Psoas muscle (tissue), 8 donors: Measurements from ENCODE around the gene MSANTD7. TPM values are rescaled to one million over a fixed set of nuclear protein-coding genes. Genes with fewer than 3 reads are reported as not detected.
"Not testable (repeated sequence)": the region's sequence is repeated elsewhere in the genome, so short reads cannot be mapped to it uniquely, and the experiment has no call there.

ENCODE experiments used
- ATAC-seq, 4 donors: fragments of 200-7000 bp; cut with Tn5 transposase; one replicate each; pipeline ENCODE4 v1.9.1; 2020; ENCODE audit warnings: moderate library complexity in 3 of 4, mild to moderate bottlenecking in 2 of 4
- DNase-seq, 2 donors: peaks; one replicate each; pipeline ENCODE4 v3.0.0-alpha.2; 2020
- H3K27ac ChIP-seq: fragments of 200-600 bp; one replicate; pipeline ENCODE4 v1.8.0; 2022
- H3K27me3 ChIP-seq, 3 donors: fragments of 200-600 bp in 1 of 3; one replicate each; pipeline versions ENCODE4 v1.6.1 to v1.8.0; 2013 to 2022; ENCODE audit warnings: low read length in 2 of 3, mild to moderate bottlenecking in 2 of 3, moderate library complexity in 1 of 3; ENCODE audit not compliant: insufficient read depth in 3 of 3
- H3K36me3 ChIP-seq, 2 donors: fragments of 200-600 bp in 1 of 2; one replicate each; pipeline versions ENCODE4 v1.6.1 to v1.8.0; 2013 to 2022; ENCODE audit warnings: low read depth in 1 of 2, mild to moderate bottlenecking in 1 of 2, moderate library complexity in 1 of 2; ENCODE audit not compliant: insufficient read depth in 1 of 2
- H3K4me1 ChIP-seq: fragments of 200-600 bp; one replicate; pipeline ENCODE4 v1.8.0; 2022
- H3K4me3 ChIP-seq: fragments of 200-600 bp; one replicate; pipeline ENCODE4 v1.8.0; 2022; ENCODE audit warnings: mild to moderate bottlenecking
- H3K9me3 ChIP-seq: fragments of 200-600 bp; one replicate; pipeline ENCODE4 v1.8.0; 2022
- WGBS, 3 donors: extraction: QIAGEN DNeasy Blood & Tissue Kit; methylation state at CpG; one replicate each; pipeline versions ENCODE4 v1.1.6 to v1.1.7; 2013; 5-methylcytosine and 5-hydroxymethylcytosine counted together
- intact Hi-C, 2 donors: fragments of 100-400 bp; cut with DNase I; formaldehyde crosslinking; loops; one replicate each; pipeline versions ENCODE4 v1.11.0 to v1.14.2; 2022
- polyA plus RNA-seq, 3 donors: library from polyadenylated mRNA; stranded (reverse); fragments of 200-250 nt; gene quantifications; one replicate each; pipeline ENCODE4 v1.2.3, GENCODE V29; 2013
- total RNA-seq, 4 donors: library from RNA; stranded (reverse); fragmentation: NEBNext Ultra II Directional in 2 of 4; extraction: Animal tissue kit (Norgen Biotek cat#: 25700) in 2 of 4; gene quantifications; one replicate each; pipeline versions ENCODE4 v1.2.1 to v1.2.4, GENCODE V29; 2021 to 2023
- TF ChIP-seq, protein P1 (sequence below): fragments of 200-600 bp; IDR thresholded peaks from one replicate; pipeline ENCODE4 v1.8.0; 2022; ENCODE audit warnings: antibody characterized with exemption
- donor health status: healthy with polysubstance abuse.
- donor health status: DM: no; HTN: no; CAD: no; lungs with moderate emphysema.
- donor health status: Bipolar disorder and iron deficiency.
- donor health status: healthy.
- donor health status: DM: yes; HTN: yes; CAD: no.
- donor health status: DM: no; HTN: no; CAD: no.
- donor health status: DM: no; HTN: no; CAD: no.
- donor health status: DM: yes; HTN: yes; CAD: no.

Gene MSANTD7
- total and polyA plus RNA-seq, 7 donors, result 3.4 to 9.7 (median 5.8) TPM

DNA sequence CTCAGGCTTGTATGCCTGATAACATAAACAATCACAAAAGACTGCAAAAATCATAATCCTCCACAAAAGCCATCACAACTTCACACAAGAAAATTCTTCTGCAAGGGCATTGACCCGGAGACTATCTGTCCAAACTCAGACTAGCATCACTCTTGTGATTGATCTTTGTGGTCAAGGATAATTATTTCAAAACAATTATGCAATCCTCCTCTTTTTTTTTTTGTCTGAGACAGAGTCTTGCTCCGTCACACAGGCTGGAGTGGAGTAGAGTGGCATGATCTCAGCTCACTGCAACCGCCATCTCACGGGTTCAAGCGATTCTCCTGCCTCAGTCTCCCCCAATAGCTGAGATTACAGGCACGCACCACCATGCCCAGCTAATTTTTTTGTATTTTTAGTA lies 22.4 kb upstream of the MSANTD7 start:
- no peaks in the 10 kb centered on the region for H3K27me3 ChIP-seq
- H3K4me1 ChIP-seq, result no peaks in the 10 kb centered on the region
- no peaks in the 10 kb centered on the region for H3K9me3 ChIP-seq
- H3K36me3 ChIP-seq, result peaks cover 0 to 8% of the 10 kb centered on the region in 2 donors
- H3K4me3 ChIP-seq, result no peak overlapping the region
- TF ChIP-seq, protein P1, sequence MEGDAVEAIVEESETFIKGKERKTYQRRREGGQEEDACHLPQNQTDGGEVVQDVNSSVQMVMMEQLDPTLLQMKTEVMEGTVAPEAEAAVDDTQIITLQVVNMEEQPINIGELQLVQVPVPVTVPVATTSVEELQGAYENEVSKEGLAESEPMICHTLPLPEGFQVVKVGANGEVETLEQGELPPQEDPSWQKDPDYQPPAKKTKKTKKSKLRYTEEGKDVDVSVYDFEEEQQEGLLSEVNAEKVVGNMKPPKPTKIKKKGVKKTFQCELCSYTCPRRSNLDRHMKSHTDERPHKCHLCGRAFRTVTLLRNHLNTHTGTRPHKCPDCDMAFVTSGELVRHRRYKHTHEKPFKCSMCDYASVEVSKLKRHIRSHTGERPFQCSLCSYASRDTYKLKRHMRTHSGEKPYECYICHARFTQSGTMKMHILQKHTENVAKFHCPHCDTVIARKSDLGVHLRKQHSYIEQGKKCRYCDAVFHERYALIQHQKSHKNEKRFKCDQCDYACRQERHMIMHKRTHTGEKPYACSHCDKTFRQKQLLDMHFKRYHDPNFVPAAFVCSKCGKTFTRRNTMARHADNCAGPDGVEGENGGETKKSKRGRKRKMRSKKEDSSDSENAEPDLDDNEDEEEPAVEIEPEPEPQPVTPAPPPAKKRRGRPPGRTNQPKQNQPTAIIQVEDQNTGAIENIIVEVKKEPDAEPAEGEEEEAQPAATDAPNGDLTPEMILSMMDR, result no peak
- intact Hi-C loops, result no loop called here
- no peak overlapping the region for H3K27ac ChIP-seq
- ATAC-seq (no peak), DNase-seq (no peak)
- WGBS, 3 donors, result 85 to 92% (median 87%) methylated on average over 6 of the region's 6 CpGs

DNA sequence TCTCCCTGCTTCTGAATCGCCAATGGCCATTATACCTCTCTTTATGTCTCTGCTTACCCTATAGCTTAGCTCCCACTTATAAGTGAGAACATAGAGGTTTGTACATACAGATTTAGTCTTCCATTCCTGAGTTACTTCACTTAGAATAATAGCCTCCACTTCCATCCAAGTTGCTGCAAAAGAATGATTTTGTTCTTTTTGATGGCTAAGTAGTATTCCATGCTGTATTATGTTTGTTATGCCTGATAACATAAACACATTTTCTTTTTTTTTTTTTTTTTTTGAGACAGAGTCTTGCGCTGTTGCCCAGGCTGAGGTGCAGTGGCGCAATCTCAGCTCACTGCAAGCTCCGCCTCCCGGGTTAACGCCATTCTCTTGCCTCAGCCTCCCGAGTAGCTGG lies 21.4 kb upstream of the MSANTD7 start:
- peaks cover 0 to 18% of the 10 kb centered on the region in 2 donors for H3K36me3 ChIP-seq
- H3K27me3 ChIP-seq, H3K9me3 ChIP-seq, H3K4me1 ChIP-seq, H3K27ac ChIP-seq, DNase-seq, intact Hi-C loops, H3K4me3 ChIP-seq, ATAC-seq: not testable (repeated sequence)
- 98 to 100% (median 100%) methylated on average over 1 to 7 of the region's 7 CpGs for WGBS, 3 donors

DNA sequence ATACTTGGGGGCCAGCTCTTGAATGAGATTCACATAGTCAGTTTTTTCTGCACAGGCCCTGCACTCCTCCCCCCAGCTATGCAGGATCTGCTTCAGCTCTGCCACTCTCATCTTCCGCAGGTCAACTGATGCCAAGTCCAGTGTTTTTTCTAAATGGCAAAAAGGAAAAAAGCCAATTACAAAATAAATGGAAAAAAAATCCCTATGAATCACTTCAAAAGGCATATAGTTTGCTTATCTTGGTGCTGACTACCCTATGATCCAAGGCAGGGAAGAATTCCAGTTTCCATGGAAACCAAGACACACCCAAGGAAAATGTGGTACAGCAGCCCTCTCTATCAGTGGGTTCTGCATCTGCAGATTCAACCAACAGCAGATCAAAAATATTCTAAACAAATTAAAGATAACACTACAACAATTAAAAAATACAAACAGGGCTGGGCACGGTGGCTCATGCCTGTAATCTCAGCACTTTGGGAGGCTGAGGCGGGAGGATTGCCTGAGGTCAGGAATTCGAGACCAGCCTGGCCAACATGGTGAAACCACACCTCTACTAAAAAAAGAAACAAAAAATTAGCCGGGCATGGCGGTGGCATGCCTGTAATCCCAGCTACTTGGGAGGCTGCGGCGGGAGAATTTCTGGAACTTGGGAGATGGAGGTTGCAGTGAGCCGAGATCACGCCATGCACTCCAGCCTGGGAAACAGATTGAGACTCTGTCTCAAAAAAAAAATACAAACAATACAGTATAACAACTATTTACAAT lies 17.9 kb upstream of the MSANTD7 start:
- H3K27me3 ChIP-seq, result no peaks in the 10 kb centered on the region
- intact Hi-C loops, result loop anchor here (5.0 to 10.0 kb wide), 2 partner anchors 278 to 315 kb away; no protein-coding TSS in a partner anchor
- H3K27ac ChIP-seq, result no peak overlapping the region
- no peak overlapping the region for H3K4me3 ChIP-seq
- WGBS, 3 donors, result 77 to 90% (median 88%) methylated on average over 10 of the region's 10 CpGs
- no peaks in the 10 kb centered on the region for H3K9me3 ChIP-seq
- no peaks in the 10 kb centered on the region for H3K4me1 ChIP-seq
- TF ChIP-seq, protein P1, result no peak
- ATAC-seq, result no peak
- no peak for DNase-seq
- H3K36me3 ChIP-seq, result peaks cover 0 to 49% of the 10 kb centered on the region in 2 donors

DNA sequence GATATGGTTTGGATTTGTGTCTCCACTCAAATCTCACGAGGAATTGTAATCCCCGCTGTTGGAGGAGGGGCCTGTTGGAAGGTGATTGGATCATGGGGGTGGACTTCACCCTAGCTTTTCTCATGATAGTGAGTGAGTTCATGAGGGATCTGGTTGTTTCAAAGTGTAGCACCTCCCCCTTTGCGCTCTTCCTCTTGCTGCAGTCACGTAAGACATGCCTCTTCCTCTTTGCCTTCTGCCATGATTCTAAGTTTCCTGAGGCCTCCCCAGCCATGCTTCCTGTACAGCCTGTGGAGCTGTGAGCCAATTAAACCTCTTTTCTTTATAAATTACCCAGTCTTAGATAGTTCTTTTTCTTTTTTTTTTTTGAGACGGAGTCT lies 17.3 kb upstream of the MSANTD7 start:
- H3K4me3 ChIP-seq, result no peak overlapping the region
- H3K27me3 ChIP-seq, result no peaks in the 10 kb centered on the region
- intact Hi-C loops, result loop anchor here (5.0 to 10.0 kb wide), 2 partner anchors 278 to 316 kb away; no protein-coding TSS in a partner anchor
- H3K4me1 ChIP-seq, result no peaks in the 10 kb centered on the region
- ATAC-seq, result no peak
- TF ChIP-seq, protein P1, result no peak
- no peaks in the 10 kb centered on the region for H3K9me3 ChIP-seq
- WGBS, 3 donors, result 89 to 95% (median 91%) methylated on average over 5 of the region's 5 CpGs
- H3K27ac ChIP-seq, result no peak overlapping the region
- peaks cover 0 to 52% of the 10 kb centered on the region in 2 donors for H3K36me3 ChIP-seq
- DNase-seq, result no peak

DNA sequence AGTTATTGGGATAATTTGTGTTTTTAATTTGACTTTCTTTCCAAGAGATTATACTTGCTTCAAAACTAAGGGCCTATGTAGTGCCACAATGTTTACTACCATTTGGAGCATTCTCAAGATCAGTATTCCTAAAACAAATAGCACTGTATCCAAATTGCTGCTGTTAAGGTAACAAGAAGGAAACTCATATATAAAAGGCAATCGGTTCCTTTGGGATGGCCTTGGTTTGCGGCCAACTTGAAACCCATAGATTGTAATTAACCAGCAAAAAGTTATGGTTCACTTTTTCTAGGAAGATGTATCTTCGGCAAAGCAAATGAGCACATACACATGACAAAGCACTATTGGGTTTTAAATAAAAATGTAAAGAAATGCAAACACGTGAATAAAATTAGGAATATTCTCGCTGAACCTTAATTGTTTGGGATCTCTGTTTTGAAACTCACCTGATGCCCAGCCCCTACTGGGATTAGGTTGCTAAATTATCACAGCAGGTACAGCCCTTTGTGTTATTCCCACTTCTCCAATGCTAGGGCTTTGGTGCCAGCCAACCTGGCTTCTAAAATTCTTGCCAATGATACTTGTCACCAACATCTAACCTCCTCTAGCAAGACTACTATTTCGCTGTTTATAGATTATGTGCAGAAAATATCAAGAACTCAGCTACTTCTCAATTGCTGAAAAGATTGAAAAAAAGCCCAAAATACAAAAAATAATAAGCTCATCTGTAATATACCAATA lies 16.3 kb upstream of the MSANTD7 start:
- H3K27me3 ChIP-seq, result no peaks in the 10 kb centered on the region
- no peak overlapping the region for H3K27ac ChIP-seq
- no peaks in the 10 kb centered on the region for H3K9me3 ChIP-seq
- TF ChIP-seq, protein P1, result no peak
- H3K4me3 ChIP-seq, result no peak overlapping the region
- DNase-seq, result no peak
- no peaks in the 10 kb centered on the region for H3K4me1 ChIP-seq
- 75 to 82% (median 81%) methylated on average over 6 of the region's 6 CpGs for WGBS, 3 donors
- peaks cover 0 to 52% of the 10 kb centered on the region in 2 donors for H3K36me3 ChIP-seq
- ATAC-seq, result no peak
- intact Hi-C loops, result loop anchor here (5.0 to 10.0 kb wide), 2 partner anchors 280 to 317 kb away; no protein-coding TSS in a partner anchor
